ENCODE results near the gene B4GALNT3. TPM values are rescaled to one million over a fixed set of nuclear protein-coding genes. Genes with fewer than 3 reads are reported as not detected.

B4GALNT3 gene
- total RNA-seq, 1 experiment from 2014 or later, result 15.5 TPM

- Histone ChIP-seq H3K4me3 (ENCODE audit: insufficient read depth, low read depth, low read length) (no peak overlapping the region), H3K27me3 (ENCODE audit: control insufficient read depth, insufficient read depth, low read length) (peaks cover 2% of the 10 kb centered on the region; the same call in 1 of the 2 replicates), H3K36me3 (replicated peaks; ENCODE audit: control insufficient read depth, insufficient read depth, low read length) (no peaks in the 10 kb centered on the region)
- DNase-seq, result no peak
These were observed 121.6 kb downstream of the B4GALNT3 start for GRCh38 chr12:581321-581720.

- Histone ChIP-seq H3K36me3 (replicated peaks; ENCODE audit: control insufficient read depth, insufficient read depth, low read length) (no peaks in the 10 kb centered on the region), H3K4me3 (ENCODE audit: insufficient read depth, low read depth, low read length) (no peak overlapping the region), H3K27me3 (ENCODE audit: control insufficient read depth, insufficient read depth, low read length) (no peaks in the 10 kb centered on the region; the same call in 1 of the 2 replicates)
- DNase-seq, result no peak
These were observed 122.0 kb downstream of the B4GALNT3 start for GRCh38 chr12:581746-582145.

GRCh38 chr12:583251-583869 is 123.6 kb downstream of the B4GALNT3 start:
- H3K36me3 ChIP-seq (replicated peaks; ENCODE audit: control insufficient read depth, insufficient read depth, low read length), result no peaks in the 10 kb centered on the region
- H3K27me3 ChIP-seq (ENCODE audit: control insufficient read depth, insufficient read depth, low read length), result no peaks in the 10 kb centered on the region
- DNase-seq, result no peak
- H3K4me3 ChIP-seq (ENCODE audit: insufficient read depth, low read depth, low read length), result no peak overlapping the region

GRCh38 chr12:585062-586061 is 125.6 kb downstream of the B4GALNT3 start:
- no peaks in the 10 kb centered on the region for H3K27me3 ChIP-seq (ENCODE audit: control insufficient read depth, insufficient read depth, low read length)
- no peak for DNase-seq
- H3K36me3 ChIP-seq (replicated peaks; ENCODE audit: control insufficient read depth, insufficient read depth, low read length), result no peaks in the 10 kb centered on the region
- H3K4me3 ChIP-seq (ENCODE audit: insufficient read depth, low read depth, low read length), result no peak overlapping the region

GRCh38 chr12:586318-587071 is 126.8 kb downstream of the B4GALNT3 start:
- Histone ChIP-seq H3K4me3 (ENCODE audit: insufficient read depth, low read depth, low read length) (no peak overlapping the region), H3K36me3 (replicated peaks; ENCODE audit: control insufficient read depth, insufficient read depth, low read length) (no peaks in the 10 kb centered on the region), H3K27me3 (ENCODE audit: control insufficient read depth, insufficient read depth, low read length) (no peaks in the 10 kb centered on the region)
- DNase-seq, result no peak

GRCh38 chr12:587132-588023 is 127.6 kb downstream of the B4GALNT3 start:
- DNase-seq, result no peak
- no peak overlapping the region for H3K4me3 ChIP-seq (ENCODE audit: insufficient read depth, low read depth, low read length)
- H3K27me3 ChIP-seq (ENCODE audit: control insufficient read depth, insufficient read depth, low read length), result no peaks in the 10 kb centered on the region
- H3K36me3 ChIP-seq (replicated peaks; ENCODE audit: control insufficient read depth, insufficient read depth, low read length), result no peaks in the 10 kb centered on the region

GRCh38 chr12:588024-588322 is 128.2 kb downstream of the B4GALNT3 start:
- no peak for DNase-seq
- Histone ChIP-seq H3K4me3 (ENCODE audit: insufficient read depth, low read depth, low read length) (no peak overlapping the region), H3K36me3 (replicated peaks; ENCODE audit: control insufficient read depth, insufficient read depth, low read length) (no peaks in the 10 kb centered on the region), H3K27me3 (ENCODE audit: control insufficient read depth, insufficient read depth, low read length) (no peaks in the 10 kb centered on the region)

- DNase-seq, result no peak
- H3K36me3 ChIP-seq (replicated peaks; ENCODE audit: control insufficient read depth, insufficient read depth, low read length), result no peaks in the 10 kb centered on the region
- no peak overlapping the region for H3K4me3 ChIP-seq (ENCODE audit: insufficient read depth, low read depth, low read length)
- H3K27me3 ChIP-seq (ENCODE audit: control insufficient read depth, insufficient read depth, low read length), result no peaks in the 10 kb centered on the region
These were observed 128.9 kb downstream of the B4GALNT3 start for GRCh38 chr12:588646-589045.

GRCh38 chr12:590206-590750 is 130.5 kb downstream of the B4GALNT3 start:
- Histone ChIP-seq H3K4me3 (ENCODE audit: insufficient read depth, low read depth, low read length) (no peak overlapping the region), H3K27me3 (ENCODE audit: control insufficient read depth, insufficient read depth, low read length) (no peaks in the 10 kb centered on the region), H3K36me3 (replicated peaks; ENCODE audit: control insufficient read depth, insufficient read depth, low read length) (no peaks in the 10 kb centered on the region)
- no peak for DNase-seq

GRCh38 chr12:591167-592023 is 131.7 kb downstream of the B4GALNT3 start:
- Histone ChIP-seq H3K4me3 (ENCODE audit: insufficient read depth, low read depth, low read length) (no peak overlapping the region), H3K36me3 (replicated peaks; ENCODE audit: control insufficient read depth, insufficient read depth, low read length) (no peaks in the 10 kb centered on the region), H3K27me3 (ENCODE audit: control insufficient read depth, insufficient read depth, low read length) (no peaks in the 10 kb centered on the region)
- peak; percentile 66 for DNase-seq

GRCh38 chr12:592024-592505 is 132.3 kb downstream of the B4GALNT3 start:
- Histone ChIP-seq H3K27me3 (ENCODE audit: control insufficient read depth, insufficient read depth, low read length) (no peaks in the 10 kb centered on the region), H3K4me3 (ENCODE audit: insufficient read depth, low read depth, low read length) (no peak overlapping the region), H3K36me3 (replicated peaks; ENCODE audit: control insufficient read depth, insufficient read depth, low read length) (no peaks in the 10 kb centered on the region)
- no peak for DNase-seq

- H3K36me3 ChIP-seq (replicated peaks; ENCODE audit: control insufficient read depth, insufficient read depth, low read length), result no peaks in the 10 kb centered on the region
- H3K4me3 ChIP-seq (ENCODE audit: insufficient read depth, low read depth, low read length), result no peak overlapping the region
- H3K27me3 ChIP-seq (ENCODE audit: control insufficient read depth, insufficient read depth, low read length), result no peaks in the 10 kb centered on the region
- DNase-seq, result no peak
These were observed 133.9 kb downstream of the B4GALNT3 start for GRCh38 chr12:593396-594270.

All from H7 (cell line).